Measurements from ENCODE around the gene GHRL.

Gene GHRL, protein sequence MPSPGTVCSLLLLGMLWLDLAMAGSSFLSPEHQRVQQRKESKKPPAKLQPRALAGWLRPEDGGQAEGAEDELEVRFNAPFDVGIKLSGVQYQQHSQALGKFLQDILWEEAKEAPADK

DNA sequence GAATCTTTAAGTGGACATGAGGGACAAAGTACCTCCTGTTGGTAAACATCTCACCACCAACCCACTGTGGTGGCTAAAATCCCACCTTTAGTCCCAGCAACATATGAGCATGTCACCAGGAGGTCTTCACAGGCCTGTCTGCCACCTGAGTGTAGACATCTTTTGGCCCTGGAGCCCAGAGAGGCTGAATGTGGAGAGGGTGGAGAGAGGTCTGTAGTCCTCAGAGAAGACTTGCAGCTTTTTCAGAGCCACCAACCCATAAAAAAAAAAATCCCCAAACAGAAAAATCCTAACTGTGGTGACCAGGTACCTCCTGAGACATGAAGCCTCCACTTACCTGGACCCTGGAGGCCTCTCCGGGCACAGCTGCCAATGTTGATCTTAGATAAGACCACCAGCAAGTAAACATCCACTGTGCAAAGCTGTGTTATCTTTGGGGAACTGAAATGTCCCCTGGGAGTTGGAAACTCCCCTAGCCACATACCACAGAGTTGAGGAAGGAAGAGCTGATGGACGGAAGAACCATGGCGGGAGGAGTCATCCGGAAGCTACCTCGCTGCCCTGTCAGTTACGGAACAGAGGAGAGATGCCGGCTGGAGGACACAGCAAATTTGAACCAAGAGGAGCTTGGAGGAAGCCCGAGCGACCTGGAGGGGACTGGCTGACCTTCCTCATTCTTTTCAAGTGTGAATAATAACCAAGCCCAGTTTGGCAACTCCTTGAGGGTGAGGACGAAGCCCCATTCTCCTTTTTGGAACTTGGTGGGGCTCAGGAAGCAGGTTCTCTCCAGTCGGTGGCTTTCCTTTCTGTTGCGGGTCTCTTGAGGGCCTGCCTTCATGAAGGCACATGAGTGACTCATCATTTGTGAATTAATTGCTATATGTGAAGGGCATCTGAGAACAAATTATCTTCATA lies at the start of gene GHRL:
Gene GHRL (minus strand): TSS at position 443 of the 915 bp plus-strand sequence. CDS start 2,767 bp downstream, outside the sequence.
- in situ Hi-C loops (cut with HindIII; ENCODE audit: low sequenced_read_pairs): no loop called here

DNA sequence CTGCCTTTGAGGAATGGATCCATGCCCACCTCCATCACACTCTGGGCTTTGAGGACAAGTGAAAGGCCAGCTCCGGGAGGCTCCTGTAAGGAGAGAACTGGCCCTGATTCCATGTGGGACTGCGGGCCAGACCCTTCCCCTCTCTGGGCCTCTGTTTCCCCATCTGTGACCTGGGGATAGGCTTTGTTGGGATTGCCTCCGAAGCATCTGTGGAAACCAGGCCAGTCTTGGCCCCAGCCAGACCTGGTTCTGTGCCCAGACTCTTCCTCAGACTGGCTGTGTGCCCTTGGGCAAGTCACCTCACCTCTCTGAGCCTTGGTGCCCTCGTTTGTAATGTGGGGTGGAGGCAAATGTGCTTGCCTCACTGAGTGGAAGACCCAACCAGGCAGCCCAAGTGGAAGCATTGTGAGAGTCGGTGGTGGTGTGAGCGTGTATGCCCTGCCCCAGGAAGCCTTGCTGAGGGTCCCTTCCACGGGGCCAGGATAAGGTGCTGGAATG lies 49.2 kb upstream of the GHRL start:
- in situ Hi-C loops (cut with HindIII; ENCODE audit: low sequenced_read_pairs): no loop called here

DNA sequence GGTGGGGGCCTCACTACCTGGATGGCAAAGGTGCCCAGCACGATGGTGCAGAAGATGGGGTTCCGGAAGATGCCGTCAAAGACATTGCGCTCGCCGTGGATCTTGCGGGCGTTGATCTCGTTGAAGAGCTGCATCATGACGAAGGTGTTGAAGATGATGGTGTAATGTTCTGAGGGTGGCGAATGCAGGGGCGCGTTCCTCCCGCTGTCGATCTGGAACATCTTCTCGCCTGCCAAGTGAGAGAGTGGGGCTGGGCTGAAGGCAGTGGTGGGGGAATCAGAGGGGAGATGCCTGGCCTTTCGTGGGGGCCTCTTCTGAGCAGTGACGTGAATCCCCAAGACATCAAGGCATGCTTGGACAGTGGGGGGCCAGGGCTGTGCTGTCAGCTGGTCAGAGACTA lies 47.7 kb upstream of the GHRL start:
- in situ Hi-C loops (cut with HindIII; ENCODE audit: low sequenced_read_pairs): no loop called here

DNA sequence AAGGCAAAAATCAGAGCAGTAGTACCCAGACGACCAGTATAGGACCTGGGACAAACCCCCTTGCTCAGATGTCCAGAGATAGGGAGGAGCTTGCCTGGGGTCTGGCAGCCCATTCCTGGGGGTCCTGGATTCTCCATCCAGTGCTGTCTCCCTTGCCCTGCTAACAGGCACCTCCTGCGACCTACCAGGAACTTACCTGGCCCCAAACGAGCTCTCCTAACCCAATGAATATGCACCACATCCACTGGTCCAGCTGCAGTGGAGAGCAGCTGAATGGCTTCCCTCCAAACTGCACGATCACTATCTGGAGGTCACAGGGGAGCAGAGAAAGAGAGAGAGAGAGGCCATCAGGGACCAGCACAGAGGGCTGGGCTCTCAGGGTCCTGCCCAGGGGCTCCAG lies 47.3 kb upstream of the GHRL start:
- in situ Hi-C loops (cut with HindIII; ENCODE audit: low sequenced_read_pairs): no loop called here

DNA sequence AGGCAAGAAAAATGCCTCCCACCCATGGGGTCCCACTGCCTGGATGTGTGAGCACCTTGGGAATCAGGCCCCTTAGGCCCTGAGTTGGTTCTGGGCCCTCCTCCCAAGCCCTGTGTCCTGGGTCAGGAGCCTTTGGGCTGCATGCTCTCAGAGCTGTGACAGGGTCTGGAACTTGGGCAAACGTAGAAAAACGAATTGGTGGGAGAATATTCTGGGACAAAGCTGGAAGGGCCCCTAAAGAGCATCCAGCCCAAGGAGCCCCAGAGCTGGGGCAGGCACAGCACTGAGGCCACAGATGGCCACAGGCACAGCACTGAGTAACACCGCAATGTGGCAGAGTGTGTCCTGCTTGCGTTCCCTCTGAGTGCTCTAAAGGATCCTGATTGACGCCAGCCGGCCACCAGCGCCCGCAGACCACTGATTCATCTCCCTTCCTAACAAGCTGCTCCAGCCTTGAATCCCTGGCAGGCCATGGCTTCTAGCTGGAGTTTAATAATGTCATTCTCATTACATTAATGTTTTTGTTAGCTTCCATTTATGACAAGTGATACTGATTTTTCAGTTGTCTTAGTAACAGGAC lies 46.7 kb upstream of the GHRL start:
- in situ Hi-C loops (cut with HindIII; ENCODE audit: low sequenced_read_pairs): no loop called here

DNA sequence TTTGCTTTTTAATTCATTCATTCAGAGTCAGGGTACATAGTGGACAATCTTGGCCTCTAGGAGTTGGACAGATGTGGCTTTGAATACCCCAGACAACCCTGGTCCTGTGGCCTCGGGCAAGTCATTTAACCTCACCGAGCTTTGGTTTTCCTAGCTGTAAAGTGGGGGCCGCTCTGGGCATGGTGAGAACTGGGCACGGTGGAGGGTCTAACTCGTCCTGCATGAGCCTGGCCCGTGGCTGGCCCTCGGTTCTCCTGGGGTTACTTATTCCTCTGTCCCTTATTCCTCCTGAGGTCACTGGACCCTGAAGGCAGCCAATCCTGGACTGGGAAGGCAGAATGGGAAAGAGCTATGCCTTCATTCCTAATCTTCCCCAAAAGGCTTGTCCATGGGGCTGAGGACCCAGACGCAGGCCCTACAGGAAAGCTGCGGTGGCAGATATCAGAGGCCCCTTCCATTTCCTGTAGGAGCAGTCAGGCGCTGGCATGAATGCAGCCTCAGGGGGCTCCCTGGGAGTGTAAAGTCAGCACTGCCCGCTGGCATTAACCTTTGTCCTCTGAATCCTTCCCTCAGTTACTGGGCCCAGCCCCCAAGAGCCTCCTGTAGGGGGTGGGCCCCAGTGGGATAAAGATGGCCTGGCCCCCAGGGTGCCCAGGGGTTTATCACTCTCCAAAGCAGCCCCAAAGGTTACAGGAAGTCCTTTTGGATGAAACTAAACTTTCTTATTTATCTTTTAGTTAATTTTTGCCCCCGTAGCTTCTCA lies 46.0 kb upstream of the GHRL start:
- in situ Hi-C loops (cut with HindIII; ENCODE audit: low sequenced_read_pairs): no loop called here

DNA sequence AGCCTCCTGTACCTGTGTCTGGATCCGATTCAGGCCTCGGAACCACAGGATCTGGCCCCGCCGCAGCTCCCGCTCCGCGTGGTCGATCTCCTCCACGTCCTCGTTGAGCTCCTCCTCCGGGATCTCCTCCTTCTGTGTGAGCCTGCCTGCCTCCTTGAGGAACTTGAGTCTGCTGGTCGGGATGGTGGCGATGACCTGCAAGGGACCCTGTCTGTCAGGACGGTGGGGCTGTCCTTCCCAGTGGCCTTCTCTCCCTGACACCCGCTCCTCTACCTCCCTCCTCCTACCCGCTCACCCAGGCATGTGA lies 45.4 kb upstream of the GHRL start:
- in situ Hi-C loops (cut with HindIII; ENCODE audit: low sequenced_read_pairs): no loop called here

DNA sequence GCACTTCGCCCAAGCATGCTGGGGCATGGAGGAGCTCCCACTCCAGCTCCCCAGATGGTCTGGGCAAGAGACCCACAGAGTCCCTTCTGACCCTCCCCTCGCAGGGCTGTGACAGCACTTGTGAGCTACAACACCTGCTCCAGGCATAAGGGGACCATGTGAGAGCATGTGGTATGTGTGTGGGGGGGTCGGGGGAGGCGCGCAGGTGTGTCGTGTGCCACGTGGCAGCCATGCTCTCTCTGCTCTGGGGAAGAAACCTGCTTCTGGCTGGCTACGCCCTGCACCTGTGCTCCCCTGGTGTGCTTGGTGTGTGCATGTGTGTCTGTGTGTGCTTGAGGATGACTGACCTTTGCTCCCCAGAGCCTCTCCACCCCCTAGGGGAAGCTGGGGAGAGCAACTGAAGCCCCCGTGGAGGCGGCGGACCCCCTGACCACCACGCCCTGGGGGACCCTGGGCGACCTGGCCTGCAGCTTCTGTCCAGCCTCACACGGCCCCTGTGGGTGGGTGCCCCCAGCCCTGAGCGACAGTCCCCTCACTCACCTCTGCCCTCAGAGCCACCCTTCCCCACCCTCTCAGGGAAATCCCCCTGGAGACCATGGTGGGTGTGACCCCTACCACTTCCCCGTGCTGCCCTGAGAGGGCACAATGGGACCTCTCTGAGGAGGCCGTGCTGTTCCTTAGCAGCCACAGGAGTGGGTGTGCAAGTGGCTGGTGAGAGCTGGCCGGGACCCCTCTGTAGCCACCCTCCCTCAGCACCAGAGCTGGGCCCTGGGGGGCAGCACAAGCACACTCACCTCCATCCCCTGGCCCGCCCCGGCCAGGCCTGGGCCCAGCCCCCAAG lies 44.8 kb upstream of the GHRL start:
- in situ Hi-C loops (cut with HindIII; ENCODE audit: low sequenced_read_pairs): no loop called here

DNA sequence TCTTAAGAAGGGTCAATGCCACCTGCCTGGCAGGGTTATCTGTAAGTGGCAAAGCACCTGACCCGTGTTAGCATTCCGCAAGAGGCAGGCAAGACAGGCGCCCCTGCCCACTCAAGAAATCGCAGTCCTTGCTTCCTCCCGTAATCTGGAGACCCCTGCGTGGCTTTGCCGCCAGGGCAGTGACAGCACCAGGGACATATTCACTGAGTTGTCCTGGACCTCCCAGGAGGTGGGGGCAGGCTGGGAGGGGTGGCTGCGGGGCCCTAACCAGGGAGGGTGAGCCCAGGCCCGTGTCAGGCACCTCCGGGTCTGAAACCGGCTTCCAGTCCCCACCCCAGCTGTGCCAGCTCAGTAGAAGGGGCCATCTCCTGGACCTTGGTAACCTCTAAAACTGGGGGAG lies 44.0 kb upstream of the GHRL start:
- in situ Hi-C loops (cut with HindIII; ENCODE audit: low sequenced_read_pairs): no loop called here

DNA sequence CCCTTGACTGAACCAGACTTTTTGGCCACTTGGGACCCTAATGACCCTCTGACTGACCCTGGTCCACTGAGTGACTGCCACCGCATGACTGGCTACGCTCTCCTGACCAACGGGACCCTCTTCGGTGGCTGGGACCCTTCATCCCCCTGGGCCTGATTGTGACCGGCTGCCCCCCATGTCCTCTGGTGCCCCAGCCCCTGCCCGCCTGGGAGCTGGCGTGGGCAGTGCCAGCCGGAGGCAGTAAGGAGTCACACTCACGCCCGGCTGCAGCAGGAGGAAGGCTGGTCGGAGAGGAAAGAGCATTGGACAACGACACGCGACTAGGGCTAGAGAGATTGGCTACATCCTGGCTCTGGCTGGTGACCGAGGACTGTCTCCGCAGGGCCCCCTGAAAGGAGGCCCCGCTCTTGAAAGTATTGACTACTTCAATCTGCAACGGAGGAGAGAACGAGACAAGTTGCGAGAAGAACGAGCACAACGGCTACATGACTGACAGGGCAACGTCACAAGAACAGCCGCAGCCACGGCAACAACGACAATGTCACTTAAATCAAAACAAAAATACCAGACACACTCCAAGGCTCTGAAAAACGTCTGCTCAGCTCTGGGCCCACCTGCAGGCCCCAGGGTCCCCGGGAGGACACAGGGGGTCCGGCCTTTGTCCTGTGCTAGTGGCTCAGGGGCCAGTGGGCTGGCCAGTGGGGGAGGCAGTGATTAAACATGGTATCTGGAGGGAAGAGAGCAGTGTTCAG lies 43.3 kb upstream of the GHRL start:
- in situ Hi-C loops (cut with HindIII; ENCODE audit: low sequenced_read_pairs): no loop called here

DNA sequence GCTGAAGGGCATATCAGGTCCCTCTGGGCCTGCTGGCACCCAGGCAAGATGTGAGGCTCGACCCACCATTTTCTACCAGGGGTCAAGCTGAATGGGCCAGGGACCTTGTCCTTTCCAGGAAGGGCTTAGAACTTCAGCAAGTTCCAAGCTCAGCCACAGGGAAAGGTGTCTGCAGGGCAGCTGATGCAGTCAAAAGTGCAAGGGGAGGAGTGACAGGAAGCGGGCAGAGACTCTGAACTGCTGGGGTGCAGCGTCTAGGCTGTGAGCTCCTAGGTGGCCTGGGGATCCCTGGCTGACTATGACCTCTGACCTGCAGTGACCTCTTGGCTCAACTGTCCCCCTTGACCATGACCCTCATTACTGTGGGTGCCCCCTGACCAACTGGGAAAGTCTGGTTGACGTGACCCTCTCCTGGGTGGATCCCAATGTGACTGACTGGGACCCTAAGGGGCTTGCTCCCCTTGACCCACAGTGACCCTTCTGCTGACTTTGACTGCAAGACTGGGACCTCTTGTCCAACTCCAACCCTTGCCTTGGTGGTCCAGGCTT lies 42.5 kb upstream of the GHRL start:
- in situ Hi-C loops (cut with HindIII; ENCODE audit: low sequenced_read_pairs): no loop called here

DNA sequence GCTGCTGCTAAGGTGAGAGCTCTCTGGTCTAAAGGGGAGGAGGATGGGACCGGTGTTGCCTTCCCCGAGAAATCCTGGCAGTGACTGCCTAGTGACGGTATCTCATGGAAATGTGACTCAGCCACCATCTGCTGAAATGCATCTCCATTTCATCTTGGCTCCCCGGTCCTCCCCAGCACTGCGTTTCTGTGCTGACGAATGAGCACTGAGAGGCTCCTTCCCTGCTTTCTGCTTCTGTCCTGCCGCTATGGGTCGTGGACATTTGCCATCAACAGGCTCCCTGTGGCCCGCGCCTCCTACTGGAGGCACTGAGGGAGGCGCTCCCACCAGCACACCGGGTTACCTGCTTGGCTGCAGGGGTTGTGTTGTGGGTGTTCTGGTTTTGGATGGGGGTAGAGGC lies 41.7 kb upstream of the GHRL start:
- in situ Hi-C loops (cut with HindIII; ENCODE audit: low sequenced_read_pairs): no loop called here

DNA sequence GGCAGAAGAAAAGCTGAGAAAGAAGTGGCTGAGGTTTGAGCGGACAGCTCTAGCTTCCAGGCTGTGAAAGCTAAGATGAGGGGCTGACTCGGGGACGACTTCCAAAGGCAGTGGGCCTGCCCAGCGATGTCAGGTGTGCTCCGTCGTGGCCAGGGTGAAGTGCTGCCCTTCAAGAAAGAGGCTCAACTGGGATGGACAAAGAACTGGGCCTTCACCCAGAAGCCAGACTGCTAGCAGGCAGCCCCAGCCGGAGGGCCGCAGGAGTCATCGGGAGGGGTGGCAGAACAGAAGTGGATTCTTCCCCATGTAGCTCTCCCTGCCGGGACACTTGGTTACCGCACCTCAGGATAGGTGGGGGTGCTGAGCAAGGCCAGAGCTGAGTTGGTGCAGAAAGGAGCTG lies 41.3 kb upstream of the GHRL start:
- in situ Hi-C loops (cut with HindIII; ENCODE audit: low sequenced_read_pairs): no loop called here

DNA sequence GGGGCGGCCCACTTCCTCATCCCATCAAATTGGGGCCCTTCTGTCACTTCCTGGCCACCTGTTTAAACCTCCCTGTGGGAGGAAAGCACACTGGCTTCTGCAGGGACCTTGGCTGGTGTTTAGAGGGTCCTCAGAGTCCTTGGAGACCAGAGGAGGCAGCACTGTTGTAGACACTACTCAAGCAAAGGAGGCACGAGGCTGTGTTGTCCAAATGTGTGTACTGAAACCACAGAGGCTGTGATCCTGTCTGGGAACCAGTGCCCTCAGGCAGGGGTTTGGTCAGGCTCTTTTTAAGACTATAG lies 40.6 kb upstream of the GHRL start:
- in situ Hi-C loops (cut with HindIII; ENCODE audit: low sequenced_read_pairs): no loop called here

DNA sequence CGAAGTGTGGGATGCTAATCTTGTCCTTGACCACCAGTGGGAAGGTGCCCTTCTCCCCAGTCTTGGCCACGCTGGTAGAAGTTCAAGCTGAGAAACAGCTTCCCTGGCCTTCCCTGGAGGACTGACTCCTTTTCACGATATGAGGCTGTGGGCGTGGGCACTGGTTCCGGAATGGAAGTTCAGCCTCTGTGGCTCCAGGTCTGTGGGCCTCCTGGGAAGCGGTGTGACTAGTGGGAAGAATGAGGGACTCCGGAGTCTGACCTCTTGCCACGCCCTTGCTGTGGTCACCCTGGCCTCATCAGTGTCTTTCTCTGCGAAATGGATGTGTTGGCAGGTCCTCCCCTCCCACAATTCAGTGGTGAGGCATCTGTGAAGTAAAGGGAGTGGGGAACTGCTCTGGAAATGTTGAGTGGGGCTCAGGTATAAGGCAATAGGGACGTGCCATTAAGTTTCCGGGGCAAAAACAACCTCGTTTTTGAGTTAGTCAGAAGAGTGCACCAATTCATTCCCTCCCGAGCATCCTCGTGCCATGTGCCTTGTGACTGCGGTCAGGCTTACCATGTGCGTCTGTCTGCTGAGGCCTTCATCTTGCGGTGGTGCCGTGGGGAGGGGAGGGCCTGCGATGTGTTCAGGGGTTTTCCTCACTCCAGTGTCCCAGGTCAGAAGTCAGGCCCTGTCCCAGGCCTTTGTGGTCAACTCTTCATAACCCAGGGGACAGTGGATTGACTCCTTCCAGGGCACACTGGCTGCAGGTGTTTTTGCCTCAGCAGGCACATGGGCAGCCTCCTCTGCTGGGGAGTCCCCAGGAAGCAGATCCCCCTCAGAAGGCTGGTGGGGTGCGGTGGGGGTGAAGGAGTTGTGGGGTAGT lies 40.0 kb upstream of the GHRL start:
- in situ Hi-C loops (cut with HindIII; ENCODE audit: low sequenced_read_pairs): no loop called here

DNA sequence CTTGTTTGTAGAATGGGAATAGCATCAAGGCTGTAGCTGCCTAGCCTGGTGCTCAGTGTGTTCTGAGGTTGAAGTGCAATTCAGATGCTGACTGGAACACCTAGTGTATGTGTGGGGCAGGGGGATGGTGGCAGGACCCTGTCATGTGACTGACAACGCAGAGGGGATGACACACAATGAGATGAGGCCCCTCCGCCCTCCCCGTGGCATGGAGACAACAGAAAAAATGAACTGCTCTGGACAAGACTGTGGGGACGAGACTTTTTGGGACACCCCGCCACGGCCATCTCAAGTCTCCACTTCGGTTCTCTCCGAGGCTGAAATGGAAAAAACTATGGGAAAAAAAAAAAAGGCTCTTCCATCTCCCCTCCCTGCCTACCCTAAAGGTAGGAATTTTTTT lies 38.6 kb upstream of the GHRL start:
- in situ Hi-C loops (cut with HindIII; ENCODE audit: low sequenced_read_pairs): no loop called here

DNA sequence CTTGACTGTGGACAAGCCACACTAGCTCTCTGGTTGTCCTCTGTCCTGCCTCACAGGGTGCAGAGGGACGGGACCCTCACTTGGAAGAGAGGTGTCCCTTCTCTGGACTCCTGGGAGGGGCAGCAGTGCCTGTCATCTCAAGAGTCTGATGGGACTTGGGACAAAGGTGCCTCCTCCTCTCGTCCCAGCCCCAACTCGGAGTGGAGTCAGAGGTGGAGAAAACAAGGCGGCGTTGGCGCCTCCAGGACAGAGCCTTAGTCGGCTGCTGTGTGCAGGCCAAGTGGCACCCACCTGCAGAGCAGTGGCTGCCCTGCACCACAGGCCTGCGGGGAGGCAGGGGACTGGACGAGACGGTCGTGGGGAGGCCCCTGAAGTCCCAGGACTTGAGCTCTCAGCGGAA lies 37.6 kb upstream of the GHRL start:
- in situ Hi-C loops (cut with HindIII; ENCODE audit: low sequenced_read_pairs): no loop called here

DNA sequence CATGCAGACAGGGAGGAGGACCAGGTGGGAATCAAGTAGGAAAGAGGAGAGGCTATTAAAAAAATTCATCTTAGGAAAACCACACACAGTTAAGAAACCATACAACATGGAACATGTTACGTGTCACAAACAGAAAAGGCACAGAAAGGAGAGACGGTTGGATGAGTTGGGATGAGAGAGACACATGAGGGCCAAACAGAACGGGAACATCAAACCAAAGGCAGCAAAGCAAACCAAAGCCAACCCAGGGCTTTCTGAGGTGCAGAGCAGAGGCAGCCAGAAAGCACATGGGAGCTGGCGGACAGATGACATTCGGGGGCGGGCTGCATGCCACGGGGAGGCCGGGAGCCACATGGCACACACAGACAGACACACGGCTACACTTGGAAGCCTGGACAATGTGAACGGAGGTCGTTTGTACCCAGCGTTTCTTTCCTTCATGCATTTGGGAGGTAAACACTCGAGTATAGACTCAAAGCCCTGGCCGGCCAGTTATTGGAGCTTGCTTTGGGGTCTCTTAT lies 36.8 kb upstream of the GHRL start:
- in situ Hi-C loops (cut with HindIII; ENCODE audit: low sequenced_read_pairs): no loop called here

Data from endothelial cell of hepatic sinusoid (primary cell).